ENCODE results near the gene CCDC158. TPM values are rescaled to one million over a fixed set of nuclear protein-coding genes. Genes with fewer than 3 reads are reported as not detected.
A peak's percentile ranks its signal among the peaks of the same experiment; 100 is the strongest.

CCDC158 gene
- total RNA-seq, 1 donor from 2014 or later = not detected

DNA sequence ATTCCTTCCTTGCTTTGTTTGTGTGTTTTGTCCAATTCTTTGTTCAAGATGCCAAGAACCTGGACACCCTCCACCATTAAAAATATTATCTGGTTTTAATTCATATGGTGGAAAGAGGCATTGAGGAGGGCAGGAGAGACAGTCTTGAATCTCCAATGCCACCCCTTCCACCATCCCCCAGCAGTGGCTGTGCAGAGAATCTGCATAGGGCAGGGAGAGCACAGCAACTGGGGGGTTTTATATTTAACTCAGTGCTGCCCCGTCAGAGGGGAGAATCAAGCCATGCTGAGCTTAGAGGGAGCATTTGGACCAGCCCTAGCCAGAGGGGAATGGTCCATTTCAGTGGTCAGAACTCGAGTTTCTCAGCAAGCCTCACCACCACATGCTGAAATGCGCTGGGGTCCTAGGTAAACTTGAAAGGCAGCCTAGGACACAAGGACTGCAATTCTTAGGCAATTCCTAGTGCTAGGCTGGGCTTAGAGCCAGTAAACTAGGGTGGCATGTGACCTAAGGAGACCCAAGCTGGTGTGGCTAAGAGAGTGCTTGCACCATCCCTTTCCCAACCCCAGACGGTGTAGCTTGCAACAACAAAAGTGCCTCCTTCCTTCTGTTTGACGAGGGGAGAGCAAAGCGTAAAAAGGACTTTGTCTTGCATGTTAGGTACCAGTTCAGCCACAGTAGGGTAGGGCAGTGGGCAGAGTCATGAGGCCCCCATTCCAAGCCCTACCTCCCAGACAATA, 34.2 kb downstream of the CCDC158 start:
- Mint-ChIP-seq H3K4me1 (ENCODE audit: low read depth) (peaks cover 10% of the 10 kb centered on the region), H3K27me3 (ENCODE audit: low read depth) (peaks cover 6% of the 10 kb centered on the region), H3K27ac (ENCODE audit: unreplicated experiment) (no peak overlapping the region), H3K9me3 (ENCODE audit: low read depth) (peaks cover 33% of the 10 kb centered on the region), H3K4me3 (ENCODE audit: unreplicated experiment) (no peak overlapping the region), H3K36me3 (ENCODE audit: low read depth) (peaks cover 3% of the 10 kb centered on the region)
- no peak for DNase-seq (ENCODE audit: low spot score)
- TF ChIP-seq, protein P1, sequence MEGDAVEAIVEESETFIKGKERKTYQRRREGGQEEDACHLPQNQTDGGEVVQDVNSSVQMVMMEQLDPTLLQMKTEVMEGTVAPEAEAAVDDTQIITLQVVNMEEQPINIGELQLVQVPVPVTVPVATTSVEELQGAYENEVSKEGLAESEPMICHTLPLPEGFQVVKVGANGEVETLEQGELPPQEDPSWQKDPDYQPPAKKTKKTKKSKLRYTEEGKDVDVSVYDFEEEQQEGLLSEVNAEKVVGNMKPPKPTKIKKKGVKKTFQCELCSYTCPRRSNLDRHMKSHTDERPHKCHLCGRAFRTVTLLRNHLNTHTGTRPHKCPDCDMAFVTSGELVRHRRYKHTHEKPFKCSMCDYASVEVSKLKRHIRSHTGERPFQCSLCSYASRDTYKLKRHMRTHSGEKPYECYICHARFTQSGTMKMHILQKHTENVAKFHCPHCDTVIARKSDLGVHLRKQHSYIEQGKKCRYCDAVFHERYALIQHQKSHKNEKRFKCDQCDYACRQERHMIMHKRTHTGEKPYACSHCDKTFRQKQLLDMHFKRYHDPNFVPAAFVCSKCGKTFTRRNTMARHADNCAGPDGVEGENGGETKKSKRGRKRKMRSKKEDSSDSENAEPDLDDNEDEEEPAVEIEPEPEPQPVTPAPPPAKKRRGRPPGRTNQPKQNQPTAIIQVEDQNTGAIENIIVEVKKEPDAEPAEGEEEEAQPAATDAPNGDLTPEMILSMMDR (IDR thresholded peaks at IDR 0.05) = no peak

DNA sequence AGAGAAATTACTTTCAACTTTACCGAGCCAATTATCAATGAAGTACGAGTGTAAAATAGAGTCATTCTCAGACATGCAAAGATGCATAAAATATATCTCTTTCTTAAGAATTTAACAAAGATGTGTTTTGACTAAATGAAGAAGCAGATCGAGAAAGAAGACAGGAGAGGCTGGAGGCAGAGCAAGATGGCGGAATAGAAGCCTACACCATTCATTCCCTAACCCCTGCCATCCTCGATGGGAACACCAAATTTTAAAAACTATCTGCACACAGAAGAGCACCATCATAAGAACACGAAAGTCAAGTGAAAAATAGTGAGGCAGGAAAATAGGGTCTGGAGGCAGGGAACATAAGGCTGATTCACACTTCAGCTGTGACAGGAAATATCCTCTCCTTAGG, 35.0 kb downstream of the CCDC158 start:
- H3K27me3 Mint-ChIP-seq (ENCODE audit: low read depth) = peaks cover 2% of the 10 kb centered on the region
- no peak overlapping the region for H3K4me3 Mint-ChIP-seq (ENCODE audit: unreplicated experiment)
- peaks cover 26% of the 10 kb centered on the region for H3K9me3 Mint-ChIP-seq (ENCODE audit: low read depth)
- peaks cover 10% of the 10 kb centered on the region for H3K4me1 Mint-ChIP-seq (ENCODE audit: low read depth)
- H3K27ac Mint-ChIP-seq (ENCODE audit: unreplicated experiment) = no peak overlapping the region
- H3K36me3 Mint-ChIP-seq (ENCODE audit: low read depth) = peaks cover 3% of the 10 kb centered on the region
- no peak for DNase-seq (ENCODE audit: low spot score)
- TF ChIP-seq, protein P1 (IDR thresholded peaks at IDR 0.05) = no peak

DNA sequence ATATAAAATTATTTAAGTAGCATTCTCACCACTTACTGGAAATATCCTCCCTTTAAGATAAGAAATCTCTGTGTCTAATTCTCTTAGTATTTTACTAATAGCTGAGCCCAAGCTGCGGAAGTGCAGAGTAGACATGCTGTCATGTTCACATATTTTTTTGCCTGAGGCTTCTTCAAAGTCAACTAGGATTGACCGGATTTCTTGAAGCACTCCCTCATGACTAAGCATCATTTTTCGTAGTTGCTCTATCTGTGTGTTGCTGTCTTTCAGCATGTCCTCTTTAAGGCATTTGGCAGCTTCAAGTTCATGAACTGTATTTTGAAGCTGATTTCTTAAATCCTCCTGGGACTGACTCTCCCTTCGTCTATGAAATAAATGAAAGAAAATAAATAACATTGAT, 36.9 kb downstream of the CCDC158 start:
- DNase-seq (ENCODE audit: low spot score) = no peak
- H3K27ac Mint-ChIP-seq (ENCODE audit: unreplicated experiment) = no peak overlapping the region
- H3K27me3 Mint-ChIP-seq (ENCODE audit: low read depth) = no peaks in the 10 kb centered on the region
- TF ChIP-seq, protein P1 (IDR thresholded peaks at IDR 0.05) = no peak
- H3K4me3 Mint-ChIP-seq (ENCODE audit: unreplicated experiment) = no peak overlapping the region
- H3K36me3 Mint-ChIP-seq (ENCODE audit: low read depth) = peaks cover 3% of the 10 kb centered on the region
- H3K4me1 Mint-ChIP-seq (ENCODE audit: low read depth) = peaks cover 10% of the 10 kb centered on the region
- peaks cover 15% of the 10 kb centered on the region for H3K9me3 Mint-ChIP-seq (ENCODE audit: low read depth)

DNA sequence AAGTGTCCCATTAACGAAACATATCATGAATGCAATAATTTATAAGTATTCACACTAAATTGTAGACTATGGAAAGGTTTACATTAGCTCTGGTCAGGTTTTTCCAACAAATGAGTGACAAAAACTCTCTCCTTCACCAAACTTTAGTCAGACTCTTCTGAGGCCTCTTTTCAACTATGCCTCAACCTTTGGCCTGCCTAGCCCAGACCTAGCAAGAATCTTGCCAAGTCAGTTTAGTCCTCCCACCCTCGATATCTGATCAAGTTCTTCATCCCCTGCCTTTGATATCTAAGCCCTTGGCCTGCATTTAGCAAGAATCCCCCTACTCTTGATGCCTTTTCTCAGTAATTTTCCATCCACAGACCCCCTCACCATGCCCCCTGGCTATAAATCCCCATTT, 37.9 kb downstream of the CCDC158 start:
- H3K4me1 Mint-ChIP-seq (ENCODE audit: low read depth) = peaks cover 11% of the 10 kb centered on the region

DNA sequence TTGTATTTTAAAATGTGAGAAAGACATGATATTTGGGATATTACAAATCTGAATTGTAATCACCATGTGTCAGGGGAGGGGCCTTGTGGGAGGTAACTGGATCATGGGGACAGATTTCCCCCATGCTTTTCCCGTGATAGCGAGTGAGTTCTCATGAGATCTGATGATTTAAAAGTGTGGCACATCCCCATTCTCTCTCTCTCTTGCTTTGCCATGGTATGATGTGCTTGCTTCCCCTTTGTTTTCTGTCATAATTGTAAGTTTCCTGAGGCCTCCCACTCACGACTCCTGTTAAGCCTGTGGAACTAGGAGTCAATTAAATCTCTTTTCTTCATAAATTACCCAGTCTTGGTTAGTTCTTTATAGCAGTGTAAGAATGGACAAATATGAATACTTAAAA, 39.0 kb downstream of the CCDC158 start:
- TF ChIP-seq, protein P1 (IDR thresholded peaks at IDR 0.05) = no peak
- Mint-ChIP-seq H3K4me1 (ENCODE audit: low read depth) (peaks cover 18% of the 10 kb centered on the region), H3K36me3 (ENCODE audit: low read depth) (peaks cover 3% of the 10 kb centered on the region), H3K4me3 (ENCODE audit: unreplicated experiment) (no peak overlapping the region), H3K27ac (ENCODE audit: unreplicated experiment) (no peak overlapping the region), H3K9me3 (ENCODE audit: low read depth) (peaks cover 12% of the 10 kb centered on the region), H3K27me3 (ENCODE audit: low read depth) (no peaks in the 10 kb centered on the region)
- DNase-seq (ENCODE audit: low spot score) = no peak

More for the DNA sequence above, 37.9 kb downstream of the CCDC158 start:
- TF ChIP-seq, protein P1 (IDR thresholded peaks at IDR 0.05) = no peak
- no peak overlapping the region for H3K4me3 Mint-ChIP-seq (ENCODE audit: unreplicated experiment)
- H3K27me3 Mint-ChIP-seq (ENCODE audit: low read depth) = no peaks in the 10 kb centered on the region
- H3K36me3 Mint-ChIP-seq (ENCODE audit: low read depth) = peaks cover 3% of the 10 kb centered on the region
- peak overlapping the region; percentile 27 for H3K27ac Mint-ChIP-seq (ENCODE audit: unreplicated experiment)
- DNase-seq (ENCODE audit: low spot score) = no peak
- peaks cover 12% of the 10 kb centered on the region for H3K9me3 Mint-ChIP-seq (ENCODE audit: low read depth)

Measured in chondrocyte (in vitro differentiated cells).